ENCODE measurements around the gene NCBP1.

Gene NCBP1

GRCh38 chr9:97627624-97628023, 6.0 kb upstream of the NCBP1 start:
- no peak overlapping the region for H3K9ac ChIP-seq (ENCODE audit: insufficient read length, low read depth)
- TF ChIP-seq ZNF274 (IDR thresholded peaks at IDR 0.05; ENCODE audit: low read depth, low read length) (no peak), YY1 (IDR thresholded peaks at IDR 0.05; ENCODE audit: insufficient read depth, insufficient read length) (no peak), SUZ12 (IDR thresholded peaks at IDR 0.05; ENCODE audit: extremely low read depth, insufficient read depth, insufficient read length) (no peak)

DNA sequence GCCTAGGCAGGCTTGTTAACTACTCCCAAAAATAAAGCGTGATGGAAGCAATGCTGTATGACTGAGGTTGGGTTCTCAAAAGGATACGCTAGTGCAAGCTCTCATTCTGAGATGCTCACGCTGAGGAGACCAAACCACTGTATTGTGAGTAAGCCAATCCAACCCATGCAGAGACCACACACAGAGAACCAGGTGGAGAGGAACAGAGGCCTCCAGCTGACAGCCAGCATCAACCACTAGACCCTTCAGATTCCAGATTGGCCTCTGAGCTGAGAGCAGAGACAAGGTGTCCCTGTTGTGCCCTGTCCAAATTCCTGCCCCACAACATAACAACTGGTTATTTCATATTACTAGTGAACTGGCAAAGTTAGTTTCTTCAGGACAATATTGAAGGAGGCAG, 5.0 kb upstream of the NCBP1 start:
- H3K36me3 ChIP-seq (ENCODE audit: insufficient read depth, insufficient read length, low read length) = peaks cover 46% of the 10 kb centered on the region
- H3K4me3 ChIP-seq (ENCODE audit: insufficient read length, low read depth) = no peak overlapping the region
- no peak for TF ChIP-seq ZNF274 (IDR thresholded peaks at IDR 0.05; ENCODE audit: low read depth, low read length)
- TF ChIP-seq YY1 (IDR thresholded peaks at IDR 0.05; ENCODE audit: insufficient read depth, insufficient read length) = no peak
- TF ChIP-seq SUZ12 (IDR thresholded peaks at IDR 0.05; ENCODE audit: extremely low read depth, insufficient read depth, insufficient read length) = no peak
- peaks cover 7% of the 10 kb centered on the region; the same call in 1 of the 2 replicates for H3K9me3 ChIP-seq (ENCODE audit: insufficient read depth, low read length)
- DNase-seq (ENCODE audit: low read depth, low spot score) = no peak
- H3K27me3 ChIP-seq (ENCODE audit: insufficient read depth, insufficient read length) = no peaks in the 10 kb centered on the region
- H3K9ac ChIP-seq (ENCODE audit: insufficient read length, low read depth) = no peak overlapping the region
- H3K4me1 ChIP-seq (ENCODE audit: insufficient read depth, insufficient read length) = no peaks in the 10 kb centered on the region

More at GRCh38 chr9:97627624-97628023, 6.0 kb upstream of the NCBP1 start:
- H3K9me3 ChIP-seq (ENCODE audit: insufficient read depth, low read length) = peaks cover 18% of the 10 kb centered on the region; the same call in 1 of the 2 replicates
- DNase-seq (ENCODE audit: low read depth, low spot score) = no peak
- H3K36me3 ChIP-seq (ENCODE audit: insufficient read depth, insufficient read length, low read length) = peaks cover 47% of the 10 kb centered on the region
- H3K27me3 ChIP-seq (ENCODE audit: insufficient read depth, insufficient read length) = no peaks in the 10 kb centered on the region
- no peak overlapping the region for H3K4me3 ChIP-seq (ENCODE audit: insufficient read length, low read depth)
- H3K4me1 ChIP-seq (ENCODE audit: insufficient read depth, insufficient read length) = no peaks in the 10 kb centered on the region

- Histone ChIP-seq H3K9me3 (ENCODE audit: insufficient read depth, low read length) (peaks cover 2% of the 10 kb centered on the region; the same call in 1 of the 2 replicates), H3K27me3 (ENCODE audit: insufficient read depth, insufficient read length) (no peaks in the 10 kb centered on the region), H3K9ac (ENCODE audit: insufficient read length, low read depth) (no peak overlapping the region), H3K36me3 (ENCODE audit: insufficient read depth, insufficient read length, low read length) (peaks cover 41% of the 10 kb centered on the region), H3K4me1 (ENCODE audit: insufficient read depth, insufficient read length) (no peaks in the 10 kb centered on the region), H3K4me3 (ENCODE audit: insufficient read length, low read depth) (no peak overlapping the region)
- DNase-seq (ENCODE audit: low read depth, low spot score) = no peak
- TF ChIP-seq SUZ12 (IDR thresholded peaks at IDR 0.05; ENCODE audit: extremely low read depth, insufficient read depth, insufficient read length) (no peak), YY1 (IDR thresholded peaks at IDR 0.05; ENCODE audit: insufficient read depth, insufficient read length) (no peak), ZNF274 (IDR thresholded peaks at IDR 0.05; ENCODE audit: low read depth, low read length) (no peak)
Observed at GRCh38 chr9:97629156-97629555, 4.5 kb upstream of the NCBP1 start.

GRCh38 chr9:97630591-97630990, 3.0 kb upstream of the NCBP1 start:
- H3K9ac ChIP-seq (ENCODE audit: insufficient read length, low read depth) = no peak overlapping the region
- peaks cover 34% of the 10 kb centered on the region for H3K36me3 ChIP-seq (ENCODE audit: insufficient read depth, insufficient read length, low read length)
- no peak overlapping the region for H3K4me3 ChIP-seq (ENCODE audit: insufficient read length, low read depth)
- H3K9me3 ChIP-seq (ENCODE audit: insufficient read depth, low read length) = no peaks in the 10 kb centered on the region
- TF ChIP-seq SUZ12 (IDR thresholded peaks at IDR 0.05; ENCODE audit: extremely low read depth, insufficient read depth, insufficient read length) (no peak), ZNF274 (IDR thresholded peaks at IDR 0.05; ENCODE audit: low read depth, low read length) (no peak), YY1 (IDR thresholded peaks at IDR 0.05; ENCODE audit: insufficient read depth, insufficient read length) (no peak)
- H3K4me1 ChIP-seq (ENCODE audit: insufficient read depth, insufficient read length) = no peaks in the 10 kb centered on the region
- no peak for DNase-seq (ENCODE audit: low read depth, low spot score)
- no peaks in the 10 kb centered on the region for H3K27me3 ChIP-seq (ENCODE audit: insufficient read depth, insufficient read length)

DNA sequence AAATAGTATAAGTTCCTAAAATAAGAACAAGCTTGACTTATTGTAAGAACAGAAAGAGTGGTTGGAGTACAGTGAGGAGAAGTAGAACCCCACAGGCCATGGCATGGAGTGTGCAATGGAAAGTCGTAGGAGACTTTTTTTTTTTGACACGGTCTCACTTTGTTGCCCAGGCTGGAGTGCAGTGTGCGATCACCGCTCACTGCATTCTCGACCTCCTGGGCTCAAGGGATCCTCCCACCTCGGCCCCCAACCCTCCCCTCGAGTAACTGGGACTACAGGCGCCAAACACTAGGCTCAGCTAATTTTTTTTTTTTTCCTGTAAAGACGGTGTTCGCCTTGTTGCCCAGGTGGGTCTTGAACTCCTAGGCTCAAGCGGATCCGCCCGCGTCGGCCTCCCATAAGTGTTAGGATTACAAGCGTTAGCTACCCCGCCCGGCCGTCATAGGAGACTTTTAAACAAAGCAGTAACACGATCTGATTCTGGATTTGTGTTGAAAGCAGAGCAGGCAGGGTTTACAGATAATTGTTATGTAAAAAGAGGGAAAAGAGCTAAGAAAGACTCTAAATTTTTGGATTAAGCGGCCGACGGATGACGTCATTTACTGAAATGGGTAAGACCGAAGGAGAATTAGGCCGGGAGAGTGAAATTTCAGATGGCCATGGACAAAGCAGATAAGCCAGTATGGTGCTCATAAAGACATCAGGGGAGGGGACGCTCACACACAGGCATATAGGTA, 1.2 kb upstream of the NCBP1 start:
- peak overlapping the region; percentile 99 for H3K4me3 ChIP-seq (ENCODE audit: insufficient read length, low read depth)
- H3K27me3 ChIP-seq (ENCODE audit: insufficient read depth, insufficient read length) = no peaks in the 10 kb centered on the region
- H3K9me3 ChIP-seq (ENCODE audit: insufficient read depth, low read length) = no peaks in the 10 kb centered on the region
- DNase-seq (ENCODE audit: low read depth, low spot score) = peak; percentile 68
- no peaks in the 10 kb centered on the region for H3K4me1 ChIP-seq (ENCODE audit: insufficient read depth, insufficient read length)
- TF ChIP-seq YY1 (IDR thresholded peaks at IDR 0.05; ENCODE audit: insufficient read depth, insufficient read length) (no peak), ZNF274 (IDR thresholded peaks at IDR 0.05; ENCODE audit: low read depth, low read length) (no peak), SUZ12 (IDR thresholded peaks at IDR 0.05; ENCODE audit: extremely low read depth, insufficient read depth, insufficient read length) (no peak)
- H3K36me3 ChIP-seq (ENCODE audit: insufficient read depth, insufficient read length, low read length) = peaks cover 33% of the 10 kb centered on the region
- peak overlapping the region; percentile 99 for H3K9ac ChIP-seq (ENCODE audit: insufficient read length, low read depth)

- TF ChIP-seq YY1 (IDR thresholded peaks at IDR 0.05; ENCODE audit: insufficient read depth, insufficient read length) (no peak), SUZ12 (IDR thresholded peaks at IDR 0.05; ENCODE audit: extremely low read depth, insufficient read depth, insufficient read length) (no peak), ZNF274 (IDR thresholded peaks at IDR 0.05; ENCODE audit: low read depth, low read length) (no peak)
- peaks cover 26% of the 10 kb centered on the region for H3K36me3 ChIP-seq (ENCODE audit: insufficient read depth, insufficient read length, low read length)
- H3K4me1 ChIP-seq (ENCODE audit: insufficient read depth, insufficient read length) = no peaks in the 10 kb centered on the region
- H3K4me3 ChIP-seq (ENCODE audit: insufficient read length, low read depth) = peak overlapping the region; percentile 99
- H3K9ac ChIP-seq (ENCODE audit: insufficient read length, low read depth) = peak overlapping the region; percentile 99
- DNase-seq (ENCODE audit: low read depth, low spot score) = no peak
- H3K27me3 ChIP-seq (ENCODE audit: insufficient read depth, insufficient read length) = no peaks in the 10 kb centered on the region
- no peaks in the 10 kb centered on the region for H3K9me3 ChIP-seq (ENCODE audit: insufficient read depth, low read length)
Observed at GRCh38 chr9:97633859-97634490, 354 bp downstream of the NCBP1 start.

- TF ChIP-seq SUZ12 (IDR thresholded peaks at IDR 0.05; ENCODE audit: extremely low read depth, insufficient read depth, insufficient read length) (no peak), YY1 (IDR thresholded peaks at IDR 0.05; ENCODE audit: insufficient read depth, insufficient read length) (no peak), ZNF274 (IDR thresholded peaks at IDR 0.05; ENCODE audit: low read depth, low read length) (no peak)
- no peaks in the 10 kb centered on the region for H3K27me3 ChIP-seq (ENCODE audit: insufficient read depth, insufficient read length)
- H3K4me3 ChIP-seq (ENCODE audit: insufficient read length, low read depth) = peak overlapping the region; percentile 99
- no peak for DNase-seq (ENCODE audit: low read depth, low spot score)
- H3K9ac ChIP-seq (ENCODE audit: insufficient read length, low read depth) = peak overlapping the region; percentile 99
- no peaks in the 10 kb centered on the region for H3K4me1 ChIP-seq (ENCODE audit: insufficient read depth, insufficient read length)
- peaks cover 23% of the 10 kb centered on the region for H3K36me3 ChIP-seq (ENCODE audit: insufficient read depth, insufficient read length, low read length)
- no peaks in the 10 kb centered on the region for H3K9me3 ChIP-seq (ENCODE audit: insufficient read depth, low read length)
Observed at GRCh38 chr9:97635026-97635425, 1.4 kb downstream of the NCBP1 start.

Data from NT2/D1 (cell line).